Kidney (tissue), 14 donors: ENCODE results near the gene ITGA3. TPM values are rescaled to one million over a fixed set of nuclear protein-coding genes. Genes with fewer than 3 reads are reported as not detected.

Experiments
- DNase-seq, 5 donors: peaks; one replicate each; pipeline ENCODE4 v3.0.0-alpha.2; 2013 to 2020
- FAIRE-seq: peaks from 2 replicates; lab custom pipeline; 2012; peaks lifted over from hg19 to GRCh38; lab: Jason Lieb, UNC
- H3K27ac ChIP-seq, 2 donors: one replicate each; pipeline ENCODE4 v1.7.0; 2013; ENCODE audit warnings: low read depth in 2 of 2, low read length in 2 of 2, inconsistent platforms in 1 of 2
- H3K27me3 ChIP-seq: one replicate; pipeline ENCODE4 v1.7.1; 2013; ENCODE audit warnings: low read length, inconsistent platforms; ENCODE audit not compliant: control insufficient read depth, insufficient read depth
- H3K36me3 ChIP-seq, 3 donors: one replicate each; pipeline versions ENCODE4 v1.7.0 to v1.7.1; 2013; ENCODE audit warnings: low read length in 3 of 3, control low read depth in 1 of 3, inconsistent platforms in 1 of 3; ENCODE audit not compliant: insufficient read depth in 3 of 3, control insufficient read depth in 2 of 3
- H3K4me1 ChIP-seq, 3 donors: one replicate each; pipeline versions ENCODE4 v1.7.0 to v1.7.1; 2013; ENCODE audit warnings: low read length in 3 of 3, inconsistent platforms in 1 of 3, low read depth in 1 of 3; ENCODE audit not compliant: control insufficient read depth in 2 of 3, insufficient read depth in 2 of 3
- H3K4me3 ChIP-seq, 3 donors: one replicate each; pipeline versions ENCODE4 v1.7.0 to v1.8.1; 2013; ENCODE audit warnings: low read length in 3 of 3, control low read depth in 1 of 3, inconsistent platforms in 1 of 3
- H3K9ac ChIP-seq, 3 donors: one replicate each; pipeline versions ENCODE4 v1.7.0 to v1.7.1; 2013; ENCODE audit warnings: low read length in 3 of 3, control low read depth in 1 of 3, inconsistent platforms in 1 of 3
- H3K9me3 ChIP-seq, 3 donors: one replicate each; pipeline versions ENCODE4 v1.7.0 to v1.7.1; 2013; ENCODE audit warnings: low read length in 3 of 3, control low read depth in 1 of 3, inconsistent platforms in 1 of 3; ENCODE audit not compliant: control insufficient read depth in 2 of 3, insufficient read depth in 1 of 3
- CTCF ChIP-seq: IDR thresholded peaks from 3 replicates; pipeline ENCODE4 v1.5.1; 2012; ENCODE audit warnings: mild to moderate bottlenecking, moderate library complexity, borderline replicate concordance; ENCODE audit not compliant: insufficient read depth; ENCODE audit errors: extremely low read depth
- intact Hi-C: fragments of 100-400 bp; cut with DNase I; formaldehyde crosslinking; loops from one replicate; pipeline ENCODE4 v1.11.1; 2022
- polyA plus RNA-seq: library from polyadenylated mRNA; stranded (reverse); fragments of 350-450 nt; fragmentation: Illumina TruSeq; extraction: RNeasy Lipid Tissue Mini Kit (QIAGEN cat#74804); gene quantifications from one replicate; pipeline ENCODE4 v1.2.3, GENCODE V29; 2014; ENCODE audit warnings: low read depth, low replicate concordance; ENCODE audit not compliant: insufficient read depth
- total RNA-seq: library from RNA; stranded (reverse); fragmentation: NEBNext Ultra II Directional; extraction: Animal tissue kit (Norgen Biotek cat#: 25700); gene quantifications from one replicate; pipeline ENCODE4 v1.2.1, GENCODE V29; 2021
- donor health status: control.
- donor health status: control.
- donor health status: control.
- donor health status: control.
- donor health status: control.
- donor health status: DM: yes; HTN: yes; CAD: no.
- donor health status: Normal renal cell carcinoma (clear cell type).

ITGA3 gene
- total and polyA plus RNA-seq, 2 donors from 2014 or later, result 117 to 367 TPM

GRCh38 chr17:50125420-50125997 lies 69.6 kb downstream of the ITGA3 start:
- no peak for TF ChIP-seq CTCF
- intact Hi-C loops, result no loop called here

GRCh38 chr17:50127697-50128361 lies 71.9 kb downstream of the ITGA3 start:
- H3K4me1 ChIP-seq, result peaks cover 3 to 23% (median 6%) of the 10 kb centered on the region in 3 donors
- intact Hi-C loops, result no loop called here

More at GRCh38 chr17:50125420-50125997, 69.6 kb downstream of the ITGA3 start:
- FAIRE-seq, result no peak
- H3K4me1 ChIP-seq, result peaks cover 0 to 23% (median 3%) of the 10 kb centered on the region in 3 donors
- H3K27ac ChIP-seq, result no peak overlapping the region
- no peaks in the 10 kb centered on the region for H3K27me3 ChIP-seq
- H3K9me3 ChIP-seq, result no peaks in the 10 kb centered on the region
- H3K9ac ChIP-seq, result no peak overlapping the region
- DNase-seq, result no peak
- no peaks in the 10 kb centered on the region for H3K36me3 ChIP-seq
- no peak overlapping the region for H3K4me3 ChIP-seq

GRCh38 chr17:50128441-50129352 lies 72.8 kb downstream of the ITGA3 start:
- intact Hi-C loops, result no loop called here
- FAIRE-seq, result no peak
- Histone ChIP-seq H3K9me3 (no peaks in the 10 kb centered on the region), H3K27me3 (no peaks in the 10 kb centered on the region), H3K9ac (peak overlapping the region in 2 of 3 donors; percentile 1 to 18), H3K4me3 (peak overlapping the region; percentile 40 to 56 (median 41)), H3K27ac (no peak overlapping the region), H3K36me3 (no peaks in the 10 kb centered on the region), H3K4me1 (peaks cover 0 to 25% (median 14%) of the 10 kb centered on the region in 3 donors)
- TF ChIP-seq CTCF, result no peak
- DNase-seq, result peak in 4 of 5 donors; percentile 69 to 85 (median 76)

More at GRCh38 chr17:50127697-50128361, 71.9 kb downstream of the ITGA3 start:
- Histone ChIP-seq H3K9ac (no peak overlapping the region), H3K27me3 (no peaks in the 10 kb centered on the region), H3K36me3 (no peaks in the 10 kb centered on the region), H3K9me3 (no peaks in the 10 kb centered on the region), H3K4me3 (no peak overlapping the region), H3K27ac (no peak overlapping the region)
- DNase-seq, result no peak
- no peak for TF ChIP-seq CTCF
- no peak for FAIRE-seq
